Stimulated activated CD8-positive, alpha-beta memory T cell treated with anti-CD3 and anti-CD28 coated beads, Interleukin-2, amount 100 ng/mL, for 48 hours (primary cell): ENCODE measurements around the gene RPL7A.
"Not testable (repeated sequence)": the region's sequence is repeated elsewhere in the genome, so short reads cannot be mapped to it uniquely, and the experiment has no call there.

Experiments used
- DNase-seq, 2 donors: peaks; one replicate each; pipeline ENCODE4 v3.0.0-alpha.2; 2020; ENCODE audit warnings: low read depth in 2 of 2

The RPL7A gene

DNA sequence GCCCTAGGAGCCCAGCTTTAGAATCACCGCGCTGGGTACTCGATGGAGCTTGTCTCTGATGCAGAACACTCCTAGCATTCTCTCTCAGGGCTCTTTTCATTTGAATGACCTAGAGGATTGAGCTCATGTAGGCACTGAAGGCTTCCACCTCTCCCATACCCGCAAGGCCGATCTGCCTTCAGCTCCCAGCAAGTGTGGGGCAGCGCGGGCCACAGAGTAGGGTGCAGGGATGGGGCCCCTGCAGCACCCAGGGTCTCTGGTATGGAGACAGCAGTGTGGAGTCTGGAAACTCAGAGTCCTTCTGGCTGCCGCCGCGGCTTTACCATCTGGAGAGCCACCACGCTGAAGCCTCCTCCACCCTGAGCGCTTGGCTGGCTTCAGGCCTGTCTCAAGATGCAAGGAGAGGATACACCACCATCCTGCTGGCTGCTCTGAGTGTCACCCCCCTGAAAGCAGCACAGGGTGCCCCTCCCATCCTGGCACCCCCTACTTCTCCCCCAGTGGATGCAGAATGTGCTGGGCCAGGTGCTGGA lies 41.1 kb downstream of the RPL7A start:
- no peak for DNase-seq

DNA sequence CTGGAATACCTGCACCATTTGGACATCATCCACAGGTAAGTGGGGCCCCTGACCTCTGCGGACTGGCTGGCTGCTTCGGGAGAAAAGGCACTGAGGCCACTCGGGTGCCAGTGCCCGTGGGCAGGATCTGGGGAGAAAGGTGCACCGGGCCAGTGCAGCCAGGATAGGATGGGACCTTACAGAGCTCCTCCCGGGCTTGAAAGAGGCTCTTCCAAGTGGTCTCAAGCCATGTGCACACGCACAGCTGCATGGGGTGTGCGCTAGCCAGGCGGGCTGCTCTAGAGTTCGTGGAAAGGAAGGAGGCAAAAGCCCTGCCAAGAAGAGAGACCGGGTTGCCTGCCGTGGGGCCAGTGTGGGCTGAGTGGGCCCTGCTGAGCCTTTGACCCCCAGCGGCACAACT lies 41.5 kb downstream of the RPL7A start:
- no peak for DNase-seq

DNA sequence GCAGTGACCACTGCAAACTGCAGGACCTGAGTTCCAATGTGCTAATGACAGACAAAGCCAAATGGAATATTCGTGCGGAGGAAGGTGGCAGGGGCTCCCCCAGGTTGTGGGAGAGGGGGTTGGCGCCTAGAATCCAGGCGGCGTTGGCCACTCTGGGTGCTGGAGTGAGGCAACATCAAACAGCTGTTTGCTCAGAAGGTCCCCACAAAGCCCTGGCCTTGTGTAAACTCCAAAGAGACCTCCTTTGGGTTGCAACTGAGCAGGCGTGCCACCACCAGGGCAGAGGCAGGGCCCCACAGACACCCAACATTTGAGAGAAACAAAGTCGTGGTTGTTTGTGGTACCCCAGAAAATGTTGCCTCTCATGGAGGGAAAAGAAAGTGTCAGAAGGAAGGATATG lies 42.7 kb downstream of the RPL7A start:
- DNase-seq, result no peak

DNA sequence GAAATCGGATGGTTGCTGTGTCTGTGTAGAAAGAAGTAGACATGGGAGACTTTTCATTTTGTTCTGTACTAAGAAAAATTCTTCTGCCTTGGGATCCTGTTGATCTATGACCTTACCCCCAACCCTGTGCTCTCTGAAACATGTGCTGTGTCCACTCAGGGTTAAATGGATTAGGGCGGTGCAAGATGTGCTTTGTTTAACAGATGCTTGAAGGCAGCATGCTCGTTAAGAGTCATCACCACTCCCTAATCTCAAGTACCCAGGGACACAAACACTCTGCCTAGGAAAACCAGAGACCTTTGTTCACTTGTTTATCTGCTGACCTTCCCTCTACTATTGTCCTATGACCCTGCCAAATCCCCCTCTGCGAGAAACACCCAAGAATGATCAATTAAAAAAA lies 43.4 kb downstream of the RPL7A start:
- DNase-seq, result not testable (repeated sequence)

DNA sequence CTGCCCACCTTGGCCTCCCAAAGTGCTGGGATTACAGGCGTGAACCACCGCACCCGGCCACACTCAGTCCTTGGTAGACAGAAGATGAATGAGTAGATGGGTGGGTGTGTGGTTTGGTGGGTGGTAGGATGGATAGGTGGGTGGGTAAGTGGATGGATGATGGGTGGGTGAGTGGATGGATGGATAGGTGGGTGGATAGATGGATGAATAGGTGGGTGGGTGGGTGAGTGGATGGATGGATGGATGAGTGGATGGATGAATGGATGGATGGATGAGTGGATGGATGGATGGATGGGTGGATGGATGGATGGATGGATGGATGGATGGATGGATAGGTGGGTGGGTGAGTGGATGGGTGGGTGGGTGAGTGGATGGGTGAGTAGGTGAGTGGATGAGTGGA lies 44.3 kb downstream of the RPL7A start:
- not testable (repeated sequence) for DNase-seq

DNA sequence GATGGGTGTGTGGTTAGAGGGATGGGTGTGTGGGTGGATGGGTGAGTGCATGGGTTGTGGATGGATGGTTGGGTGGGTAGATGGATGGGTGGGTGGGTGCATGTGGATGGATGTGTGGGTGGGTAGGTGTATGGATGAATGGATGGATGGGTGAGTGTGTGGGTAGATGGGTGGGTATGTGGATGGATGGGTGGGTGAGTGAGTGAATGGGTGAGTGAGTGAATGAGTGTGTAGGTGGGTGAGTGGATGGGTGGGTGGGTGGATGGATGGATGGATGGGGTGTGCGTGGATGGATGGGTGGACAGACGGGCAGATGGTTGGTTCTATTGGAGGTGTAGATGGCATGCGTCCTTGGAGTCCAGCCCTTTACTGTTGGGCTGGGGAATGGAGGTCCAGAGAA lies 45.4 kb downstream of the RPL7A start:
- DNase-seq, result no peak

DNA sequence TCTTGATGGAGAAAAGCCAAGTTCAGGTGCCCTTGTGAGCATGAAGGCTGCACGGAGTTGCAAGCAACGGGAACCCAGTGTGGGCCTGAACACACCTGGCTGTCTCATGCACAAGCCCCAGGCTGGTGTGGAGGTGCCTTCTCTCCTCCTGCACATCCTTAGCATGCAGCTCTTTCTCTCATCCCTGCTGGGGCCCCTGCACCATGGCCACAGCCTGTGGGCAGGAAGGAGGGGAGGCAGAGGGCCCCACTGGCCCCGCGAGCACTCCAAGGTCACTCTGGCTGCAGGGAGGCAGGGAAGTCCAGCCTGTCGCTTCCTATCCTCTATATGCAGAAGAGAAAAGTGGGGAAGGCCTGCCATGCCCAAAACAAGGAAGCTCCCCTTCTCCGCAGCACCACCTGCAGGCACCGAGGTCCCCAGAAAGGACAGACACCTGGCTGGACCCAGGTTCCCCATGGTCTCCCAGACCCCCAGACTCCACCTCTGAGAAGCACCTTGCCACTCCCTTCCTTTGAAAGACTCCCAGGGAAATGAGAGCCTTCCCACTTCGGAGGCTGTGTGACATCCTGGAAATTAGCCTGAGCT lies 46.8 kb downstream of the RPL7A start:
- DNase-seq, result no peak

DNA sequence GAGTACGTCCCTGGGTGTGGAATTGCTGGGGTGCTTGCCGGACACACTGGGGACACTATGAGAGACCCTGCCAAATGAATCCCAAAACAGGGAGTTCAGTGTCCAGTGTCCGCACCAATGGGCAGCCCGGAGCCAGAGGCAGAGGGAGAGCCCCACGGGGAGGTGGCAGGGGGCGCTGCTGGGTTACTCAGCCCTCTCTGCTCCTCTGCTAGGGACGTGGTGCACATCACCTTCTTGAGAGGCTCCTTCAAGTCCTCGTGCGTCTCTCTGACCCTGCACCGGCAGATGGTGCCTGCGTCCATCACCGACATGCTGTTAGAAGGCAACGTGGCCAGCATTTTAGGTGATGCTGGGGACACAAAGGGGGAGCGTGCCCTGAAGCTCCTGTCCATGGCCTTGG lies 48.9 kb downstream of the RPL7A start:
- DNase-seq, result no peak

DNA sequence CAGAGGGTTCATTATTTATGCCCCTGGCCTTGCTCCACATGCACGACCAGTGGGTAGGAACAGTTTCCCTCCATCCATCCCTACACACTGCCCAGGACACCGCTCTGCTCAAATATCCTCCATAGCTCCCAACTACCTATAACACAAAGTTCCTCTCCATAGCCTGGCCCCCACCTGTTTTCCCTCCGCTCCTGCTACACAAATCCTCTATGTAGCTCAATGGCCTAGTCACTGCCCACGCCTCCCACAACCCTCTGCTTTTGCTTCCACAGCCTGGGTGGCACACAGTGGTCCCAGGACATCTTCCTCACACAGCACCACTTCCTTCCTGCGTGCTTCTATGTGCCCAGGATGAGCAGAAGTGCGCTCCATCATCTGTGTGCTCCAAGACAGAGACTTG lies 49.4 kb downstream of the RPL7A start:
- no peak for DNase-seq

DNA sequence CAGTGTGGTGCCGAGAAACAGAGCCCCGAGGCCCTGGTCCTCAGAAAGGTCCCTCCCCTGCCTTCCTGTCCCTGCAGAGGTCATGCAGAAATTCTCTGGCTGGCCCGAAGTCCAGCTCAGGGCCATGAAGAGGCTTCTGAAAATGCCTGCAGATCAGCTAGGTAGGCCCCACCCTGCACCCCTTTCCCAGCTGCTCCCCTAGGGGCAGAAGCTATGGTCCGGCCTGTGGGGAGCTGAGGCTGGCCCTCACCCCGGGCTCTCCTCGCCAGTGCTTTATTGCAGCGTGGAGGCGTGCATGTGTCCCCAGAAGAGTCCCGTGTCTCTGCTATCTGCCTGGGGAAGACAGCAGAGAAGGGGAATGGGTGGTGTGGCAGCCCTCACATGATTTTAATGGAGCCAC lies 49.9 kb downstream of the RPL7A start:
- no peak for DNase-seq

DNA sequence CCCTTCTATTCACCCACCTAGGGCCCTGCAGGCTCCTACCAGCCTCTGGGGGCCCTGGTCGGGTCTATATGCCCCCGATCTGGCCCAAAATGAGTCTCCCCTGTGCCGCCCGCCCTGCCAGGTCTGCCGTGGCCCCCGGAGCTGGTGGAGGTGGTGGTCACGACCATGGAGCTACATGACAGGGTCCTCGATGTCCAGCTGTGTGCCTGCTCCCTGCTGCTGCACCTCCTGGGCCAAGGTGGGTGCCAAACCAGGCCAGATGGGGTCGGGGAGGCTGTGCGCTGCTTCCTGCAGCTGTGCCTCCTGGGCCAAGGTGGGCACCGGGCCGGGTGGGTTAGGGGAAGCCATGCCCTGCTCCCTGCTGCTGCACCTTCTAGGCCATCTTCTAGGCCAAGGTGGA lies 52.3 kb downstream of the RPL7A start:
- no peak for DNase-seq
